Stimulated activated CD8-positive, alpha-beta memory T cell treated with anti-CD3 and anti-CD28 coated beads, Interleukin-4, amount 100 ng/mL, for 48 hours (primary cell): ENCODE results near the gene DNM3.

Experiments used
- DNase-seq: peaks from one replicate; pipeline ENCODE4 v3.0.0-alpha.2; 2020

Gene DNM3

GRCh38 chr1:171931752-171932151 is 90.5 kb downstream of the DNM3 start:
- no peak for DNase-seq

- DNase-seq = no peak
Observed at GRCh38 chr1:171934664-171935063, 93.4 kb downstream of the DNM3 start.

- no peak for DNase-seq
Observed at GRCh38 chr1:171935086-171935485, 93.8 kb downstream of the DNM3 start.

GRCh38 chr1:171935664-171936063 is 94.4 kb downstream of the DNM3 start:
- DNase-seq = no peak

GRCh38 chr1:171937938-171938337 is 96.6 kb downstream of the DNM3 start:
- no peak for DNase-seq

GRCh38 chr1:171939740-171940139 is 98.4 kb downstream of the DNM3 start:
- no peak for DNase-seq

GRCh38 chr1:171940368-171940767 is 99.1 kb downstream of the DNM3 start:
- no peak for DNase-seq

GRCh38 chr1:171941920-171942319 is 100.6 kb downstream of the DNM3 start:
- DNase-seq = no peak

- DNase-seq = no peak
Observed at GRCh38 chr1:171943973-171944561, 102.8 kb downstream of the DNM3 start.

GRCh38 chr1:171948511-171948910 is 107.2 kb downstream of the DNM3 start:
- no peak for DNase-seq

GRCh38 chr1:171949316-171949715 is 108.0 kb downstream of the DNM3 start:
- no peak for DNase-seq

- DNase-seq = no peak
Observed at GRCh38 chr1:171953835-171954234, 112.5 kb downstream of the DNM3 start.

GRCh38 chr1:171954361-171954760 is 113.1 kb downstream of the DNM3 start:
- no peak for DNase-seq

- DNase-seq = no peak
Observed at GRCh38 chr1:171961861-171962260, 120.6 kb downstream of the DNM3 start.

- DNase-seq = no peak
Observed at GRCh38 chr1:171963762-171964161, 122.5 kb downstream of the DNM3 start.

- DNase-seq = no peak
Observed at GRCh38 chr1:171965777-171966176, 124.5 kb downstream of the DNM3 start.

- no peak for DNase-seq
Observed at GRCh38 chr1:171966426-171967220, 125.3 kb downstream of the DNM3 start.

GRCh38 chr1:171969226-171969625 is 127.9 kb downstream of the DNM3 start:
- DNase-seq = no peak

GRCh38 chr1:171969813-171970212 is 128.5 kb downstream of the DNM3 start:
- no peak for DNase-seq

GRCh38 chr1:171972846-171973245 is 131.5 kb downstream of the DNM3 start:
- no peak for DNase-seq

GRCh38 chr1:171973421-171973820 is 132.1 kb downstream of the DNM3 start:
- DNase-seq = no peak

- DNase-seq = no peak
Observed at GRCh38 chr1:171981303-171981702, 140.0 kb downstream of the DNM3 start.

- no peak for DNase-seq
Observed at GRCh38 chr1:171983584-171983983, 142.3 kb downstream of the DNM3 start.

GRCh38 chr1:171984262-171984661 is 143.0 kb downstream of the DNM3 start:
- DNase-seq = no peak
